Parathyroid adenoma (tissue), 2 donors: ENCODE results near the gene WWOX.
A peak's percentile ranks its signal among the peaks of the same experiment; 100 is the strongest.

ENCODE experiments used
- H2AFZ ChIP-seq: fragments of 300-600 bp; sonication (generic); one replicate; pipeline ENCODE4 v1.7.0; 2017; ENCODE audit warnings: antibody characterized with exemption, mild to moderate bottlenecking
- H3K27ac ChIP-seq: fragments of 300-600 bp; sonication (generic); one replicate; pipeline ENCODE4 v1.7.0; 2017
- H3K27me3 ChIP-seq: fragments of 300-600 bp; sonication (generic); one replicate; pipeline ENCODE4 v1.7.0; 2017; ENCODE audit warnings: low read length; ENCODE audit not compliant: control insufficient read depth, insufficient read depth
- H3K36me3 ChIP-seq: fragments of 300-600 bp; sonication (generic); one replicate; pipeline ENCODE4 v1.7.0; 2017; ENCODE audit warnings: low read length; ENCODE audit not compliant: control insufficient read depth, insufficient read depth
- H3K4me1 ChIP-seq: fragments of 300-600 bp; sonication (generic); one replicate; pipeline ENCODE4 v1.7.0; 2017; ENCODE audit warnings: control low read depth
- H3K4me2 ChIP-seq: fragments of 300-600 bp; sonication (generic); one replicate; pipeline ENCODE4 v1.7.0; 2017; ENCODE audit warnings: low read length
- H3K4me3 ChIP-seq: fragments of 300-600 bp; sonication (generic); one replicate; pipeline ENCODE4 v1.7.0; 2017; ENCODE audit warnings: low read depth, low read length
- H3K79me2 ChIP-seq: fragments of 300-600 bp; sonication (generic); one replicate; pipeline ENCODE4 v1.7.0; 2017; ENCODE audit warnings: control low read depth
- H3K9ac ChIP-seq: fragments of 300-600 bp; sonication (generic); one replicate; pipeline ENCODE4 v1.7.0; 2017; ENCODE audit warnings: mild to moderate bottlenecking
- H3K9me3 ChIP-seq: fragments of 300-600 bp; sonication (generic); one replicate; pipeline ENCODE4 v1.7.0; 2017; ENCODE audit warnings: low read length; ENCODE audit not compliant: control insufficient read depth
- TF ChIP-seq, protein P1 (sequence below): fragments of 300-600 bp; sonication (generic); IDR thresholded peaks from one replicate; pipeline ENCODE4 v1.7.0; 2017; ENCODE audit warnings: antibody characterized with exemption, mild to moderate bottlenecking
- donor health status: primary hyperparathyroidism.

Gene WWOX

DNA sequence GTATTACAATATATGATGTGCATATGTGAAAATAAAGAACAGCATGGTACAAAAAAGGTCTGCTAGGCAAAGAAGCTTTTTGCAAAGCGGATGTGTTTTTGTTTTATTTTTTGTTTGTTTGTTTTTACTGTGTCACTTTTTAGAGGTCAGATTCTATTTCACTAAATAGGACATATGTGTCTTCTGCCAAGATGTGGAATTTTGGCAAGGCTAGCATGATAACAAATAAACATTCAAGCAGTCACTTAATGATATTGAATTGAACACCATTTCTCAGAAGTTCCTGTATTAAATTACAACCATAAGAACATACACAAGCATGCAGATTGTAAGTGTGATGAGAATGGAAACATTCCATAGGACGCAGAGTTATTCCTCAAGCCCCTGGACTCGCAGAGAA lies 492.7 kb downstream of the WWOX start:
- Histone ChIP-seq H3K27me3 (no peaks in the 10 kb centered on the region), H3K9ac (no peak overlapping the region), H3K4me1 (peaks cover 9% of the 10 kb centered on the region), H3K36me3 (no peaks in the 10 kb centered on the region), H3K27ac (no peak overlapping the region), H3K9me3 (no peaks in the 10 kb centered on the region), H2AFZ (no peak overlapping the region), H3K4me2 (no peak overlapping the region), H3K4me3 (no peak overlapping the region), H3K79me2 (no peaks in the 10 kb centered on the region)
- TF ChIP-seq, protein P1, sequence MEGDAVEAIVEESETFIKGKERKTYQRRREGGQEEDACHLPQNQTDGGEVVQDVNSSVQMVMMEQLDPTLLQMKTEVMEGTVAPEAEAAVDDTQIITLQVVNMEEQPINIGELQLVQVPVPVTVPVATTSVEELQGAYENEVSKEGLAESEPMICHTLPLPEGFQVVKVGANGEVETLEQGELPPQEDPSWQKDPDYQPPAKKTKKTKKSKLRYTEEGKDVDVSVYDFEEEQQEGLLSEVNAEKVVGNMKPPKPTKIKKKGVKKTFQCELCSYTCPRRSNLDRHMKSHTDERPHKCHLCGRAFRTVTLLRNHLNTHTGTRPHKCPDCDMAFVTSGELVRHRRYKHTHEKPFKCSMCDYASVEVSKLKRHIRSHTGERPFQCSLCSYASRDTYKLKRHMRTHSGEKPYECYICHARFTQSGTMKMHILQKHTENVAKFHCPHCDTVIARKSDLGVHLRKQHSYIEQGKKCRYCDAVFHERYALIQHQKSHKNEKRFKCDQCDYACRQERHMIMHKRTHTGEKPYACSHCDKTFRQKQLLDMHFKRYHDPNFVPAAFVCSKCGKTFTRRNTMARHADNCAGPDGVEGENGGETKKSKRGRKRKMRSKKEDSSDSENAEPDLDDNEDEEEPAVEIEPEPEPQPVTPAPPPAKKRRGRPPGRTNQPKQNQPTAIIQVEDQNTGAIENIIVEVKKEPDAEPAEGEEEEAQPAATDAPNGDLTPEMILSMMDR, result no peak

DNA sequence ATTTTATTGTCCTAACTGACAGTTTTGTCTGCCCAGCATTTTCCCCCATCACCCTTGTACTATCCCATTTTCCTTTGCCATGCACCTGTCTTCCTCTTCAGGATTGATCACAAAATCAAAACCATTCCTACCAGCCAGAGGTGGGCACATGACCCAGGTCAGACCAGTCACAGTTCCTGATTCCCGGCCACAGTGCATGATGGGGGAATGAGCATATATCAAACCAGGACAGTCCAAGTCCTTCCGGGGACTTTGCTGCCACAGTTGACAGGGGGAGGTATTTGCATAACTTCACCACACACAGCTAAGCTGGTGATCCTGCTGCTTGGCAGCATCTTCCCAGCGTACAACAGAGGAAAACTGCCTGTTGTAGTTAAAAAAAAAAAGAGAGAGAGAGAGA lies 493.9 kb downstream of the WWOX start:
- Histone ChIP-seq H3K9ac (no peak overlapping the region), H3K27me3 (no peaks in the 10 kb centered on the region), H3K4me2 (no peak overlapping the region), H3K36me3 (no peaks in the 10 kb centered on the region), H3K4me3 (no peak overlapping the region), H3K79me2 (no peaks in the 10 kb centered on the region), H3K27ac (no peak overlapping the region), H2AFZ (peak overlapping the region; percentile 43), H3K4me1 (peaks cover 11% of the 10 kb centered on the region), H3K9me3 (no peaks in the 10 kb centered on the region)
- TF ChIP-seq, protein P1, result no peak

DNA sequence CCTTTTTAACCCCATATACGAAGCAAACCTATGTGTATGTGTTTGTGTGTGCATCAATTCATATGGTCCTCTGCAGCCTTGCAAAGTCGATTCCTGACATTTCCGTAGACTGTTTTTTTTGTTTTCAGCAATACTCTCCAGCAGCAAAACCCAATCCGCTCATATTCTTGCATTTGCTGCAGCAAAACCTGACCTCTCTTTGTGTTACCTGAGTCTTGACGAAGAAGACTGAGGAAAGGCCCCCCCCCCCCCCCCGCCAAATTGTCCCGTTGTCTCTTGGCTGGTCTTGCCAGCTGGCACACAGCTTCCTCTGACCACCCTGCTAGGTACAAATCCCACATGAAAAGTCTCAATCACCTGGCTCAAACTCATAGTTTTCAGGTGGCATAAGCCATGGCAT lies 494.7 kb downstream of the WWOX start:
- Histone ChIP-seq H2AFZ (no peak overlapping the region), H3K27me3 (no peaks in the 10 kb centered on the region), H3K27ac (no peak overlapping the region), H3K4me2 (no peak overlapping the region), H3K79me2 (no peaks in the 10 kb centered on the region), H3K9me3 (no peaks in the 10 kb centered on the region), H3K4me3 (no peak overlapping the region), H3K4me1 (peaks cover 11% of the 10 kb centered on the region), H3K36me3 (no peaks in the 10 kb centered on the region), H3K9ac (no peak overlapping the region)
- TF ChIP-seq, protein P1, result no peak

DNA sequence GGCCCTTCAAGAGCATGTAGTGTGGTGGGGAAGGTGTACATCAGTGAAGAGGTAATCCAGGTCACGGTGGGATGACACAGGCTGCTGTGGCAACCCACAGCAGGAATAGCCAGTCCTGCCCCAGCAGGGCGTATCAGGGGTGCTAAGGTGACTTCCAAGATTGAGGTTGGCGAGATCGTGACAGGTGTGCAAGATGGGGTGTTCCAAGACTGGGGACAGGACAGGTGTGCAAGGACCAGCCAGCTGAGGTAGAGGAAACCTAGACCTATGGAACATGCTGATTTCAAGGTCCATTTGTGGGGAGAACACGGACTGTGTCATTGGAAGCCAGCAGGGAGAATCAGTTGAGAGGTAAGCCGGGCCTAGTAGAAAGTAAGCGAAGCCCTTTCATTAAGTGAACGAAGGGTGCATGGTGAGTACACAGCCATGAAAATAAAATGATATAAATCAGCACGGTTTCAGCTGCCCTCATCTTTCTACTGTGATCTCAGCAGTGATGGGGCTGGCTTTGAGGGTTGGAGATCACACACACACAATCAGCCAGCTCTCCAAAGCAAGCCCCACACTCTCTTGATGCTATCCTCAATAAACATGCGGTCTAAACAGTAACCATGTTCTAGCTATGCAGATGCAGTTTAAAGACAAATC lies 497.0 kb downstream of the WWOX start:
- TF ChIP-seq, protein P1, result no peak

DNA sequence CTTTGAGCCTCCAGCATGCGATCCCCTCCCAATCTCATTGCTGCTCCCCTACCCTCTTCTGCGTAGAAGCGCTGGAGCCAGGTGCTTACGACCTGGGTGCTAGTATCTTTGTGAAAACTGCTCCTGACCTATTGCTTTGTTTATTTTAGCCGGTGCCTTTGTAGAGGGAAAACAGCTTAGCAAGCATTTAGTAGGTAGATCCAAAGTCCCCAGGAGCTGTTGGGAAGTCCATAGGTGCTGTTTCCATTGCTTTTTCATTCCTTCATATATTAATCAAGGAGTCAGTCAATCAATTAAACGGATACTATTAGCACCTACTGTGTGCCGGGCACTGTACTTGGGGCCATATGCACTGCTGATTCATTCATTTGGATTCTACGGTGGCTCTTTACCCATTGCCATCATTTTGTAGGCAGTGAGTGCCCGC lies 497.6 kb downstream of the WWOX start:
- Histone ChIP-seq H3K9me3 (no peaks in the 10 kb centered on the region), H3K27ac (no peak overlapping the region), H3K4me3 (no peak overlapping the region), H3K4me2 (no peak overlapping the region), H3K79me2 (peaks cover 5% of the 10 kb centered on the region), H3K36me3 (no peaks in the 10 kb centered on the region), H3K4me1 (peaks cover 5% of the 10 kb centered on the region), H3K27me3 (no peaks in the 10 kb centered on the region), H2AFZ (no peak overlapping the region), H3K9ac (no peak overlapping the region)
- TF ChIP-seq, protein P1, result no peak

More for the DNA sequence above, 497.0 kb downstream of the WWOX start:
- Histone ChIP-seq H3K4me1 (peaks cover 8% of the 10 kb centered on the region), H3K9ac (no peak overlapping the region), H2AFZ (no peak overlapping the region), H3K4me2 (no peak overlapping the region), H3K9me3 (no peaks in the 10 kb centered on the region), H3K27ac (no peak overlapping the region), H3K36me3 (no peaks in the 10 kb centered on the region), H3K27me3 (no peaks in the 10 kb centered on the region), H3K79me2 (peaks cover 5% of the 10 kb centered on the region), H3K4me3 (no peak overlapping the region)
